HepG2 (cell line): Measurements from ENCODE around the gene VAC14. TPM values are rescaled to one million over a fixed set of nuclear protein-coding genes. Genes with fewer than 3 reads are reported as not detected.

Experiments used
- ATAC-seq: fragments of 200-7000 bp; cut with Tn5 transposase; 3 replicates; pipeline ENCODE4 v1.9.1; 2020; ENCODE audit warnings: mild to moderate bottlenecking, moderate library complexity
- BruUV-seq: library from RNA; stranded (reverse); fragments of 400-500 nt; replicated peaks from 2 replicates; lab custom pipeline; 2021; lab: Mats Ljungman, UMichigan
- CTCF ChIA-PET: fragments of 300-600 bp; formaldehyde crosslinking; extraction: SDS; loops from one replicate; lab custom pipeline; 2021; ENCODE audit warnings: low total read pairs, inconsistent platforms, low intra/inter-chr PET ratio; lab: Yijun Ruan, JAX
- POLR2A ChIA-PET: fragments of 350-600 bp; sonication (Branson Sonifier 250); formaldehyde crosslinking; loops from one replicate; lab custom pipeline; 2020; ENCODE audit warnings: antibody characterized with exemption, inconsistent platforms; lab: Yijun Ruan, JAX
- DNase-seq: peaks from one replicate; pipeline ENCODE4 v3.0.0-alpha.2; 2015; ENCODE audit warnings: low spot score
- FAIRE-seq: peaks from 3 replicates; lab custom pipeline; 2011; peaks lifted over from hg19 to GRCh38; lab: Jason Lieb, UNC
- H2AFZ ChIP-seq: one replicate; pipeline ENCODE4 v1.6.1; 2011; ENCODE audit warnings: low read length, inconsistent platforms
- H3K27ac ChIP-seq: fragments of 300-600 bp; 3 replicates; pipeline ENCODE4 v1.8.0; 2011; ENCODE audit warnings: mixed run types, mild to moderate bottlenecking, mixed read lengths, low read length, inconsistent platforms; ENCODE audit not compliant: insufficient read depth; ENCODE audit errors: extremely low read length
- H3K27me3 ChIP-seq, 2 experiments: fragments of 200-600 bp in 1 of 2; 2 replicates in 1 of 2; 3 replicates in 1 of 2; pipeline versions ENCODE4 v1.6.0 to v1.8.0; 2011; ENCODE audit warnings: low read length in 2 of 2, mild to moderate bottlenecking in 2 of 2, moderate library complexity in 2 of 2, inconsistent platforms in 1 of 2; ENCODE audit not compliant: insufficient read depth in 2 of 2, control insufficient read depth in 1 of 2
- H3K36me3 ChIP-seq, 2 experiments: fragments of 200-600 bp in 1 of 2; replicated peaks in 1 of 2; 2 replicates in 1 of 2; 3 replicates in 1 of 2; pipeline versions ENCODE4 v1.5.1 to v1.8.0; 2011; ENCODE audit warnings: low read length in 2 of 2, inconsistent platforms in 1 of 2; ENCODE audit not compliant: insufficient read depth in 2 of 2, control insufficient read depth in 1 of 2
- H3K4me1 ChIP-seq: 2 replicates; pipeline ENCODE4 v1.5.1; 2012; ENCODE audit warnings: low read length, inconsistent platforms; ENCODE audit not compliant: insufficient read depth
- H3K4me2 ChIP-seq: 2 replicates; pipeline ENCODE4 v1.6.0; 2011; ENCODE audit warnings: low read depth, low read length, inconsistent platforms
- H3K4me3 ChIP-seq, 3 experiments: fragments of 200-600 bp in 1 of 3; sonication (generic), shearing (Covaris generic) in 1 of 3; replicated peaks in 1 of 3; 2 replicates each; pipeline ENCODE4 v1.5.1; 2011 to 2016; ENCODE audit warnings: low read length in 3 of 3, inconsistent platforms in 2 of 3, low read depth in 2 of 3, mild to moderate bottlenecking in 2 of 3, control low read depth in 1 of 3, mixed read lengths in 1 of 3; ENCODE audit not compliant: insufficient read depth in 1 of 3
- H3K79me2 ChIP-seq: one replicate; pipeline ENCODE4 v1.6.1; 2011; ENCODE audit warnings: low read length, inconsistent platforms; ENCODE audit not compliant: insufficient read depth
- H3K9ac ChIP-seq: 2 replicates; pipeline ENCODE4 v1.6.0; 2011; ENCODE audit warnings: mild to moderate bottlenecking, low read depth, low read length, inconsistent platforms; ENCODE audit not compliant: insufficient read depth
- H3K9me3 ChIP-seq: 2 replicates; pipeline ENCODE4 v1.5.1; 2012; ENCODE audit warnings: mild to moderate bottlenecking, low read length
- H4K20me1 ChIP-seq: 2 replicates; pipeline ENCODE4 v1.6.0; 2011; ENCODE audit warnings: inconsistent platforms, mild to moderate bottlenecking, low read length, moderate library complexity; ENCODE audit not compliant: insufficient read depth
- ATF7-NPFF ChIP-seq: sonication (generic); formaldehyde crosslinking; IDR thresholded peaks from 2 replicates; pipeline ENCODE4 v1.8.1; 2023; ENCODE audit warnings: mild to moderate bottlenecking, low read depth, missing genetic modification reagents, moderate library complexity
- BCL3 ChIP-seq: sonication (generic); formaldehyde crosslinking; IDR thresholded peaks from 2 replicates; pipeline ENCODE4 v1.5.1; 2020; ENCODE audit warnings: mild to moderate bottlenecking, missing genetic modification reagents, moderate library complexity
- E2F2 ChIP-seq: sonication (generic); formaldehyde crosslinking; IDR thresholded peaks from 2 replicates; pipeline ENCODE4 v1.4.0; 2020; ENCODE audit warnings: missing genetic modification reagents, borderline replicate concordance
- MEIS1 ChIP-seq: sonication (generic); formaldehyde crosslinking; IDR thresholded peaks from 2 replicates; pipeline ENCODE4 v1.9.0; 2021; ENCODE audit warnings: mild to moderate bottlenecking, missing genetic modification reagents, moderate library complexity, borderline replicate concordance
- ZNF101 ChIP-seq: sonication (generic); formaldehyde crosslinking; IDR thresholded peaks from 2 replicates; pipeline ENCODE4 v1.4.0; 2020; ENCODE audit warnings: mild to moderate bottlenecking, low read depth, missing genetic modification reagents, borderline replicate concordance
- ZNF510 ChIP-seq: sonication (generic); formaldehyde crosslinking; IDR thresholded peaks from 2 replicates; pipeline ENCODE4 v1.4.0; 2020; ENCODE audit warnings: low read depth, mild to moderate bottlenecking, missing genetic modification reagents
- ZNF567 ChIP-seq: sonication (generic); formaldehyde crosslinking; IDR thresholded peaks from 2 replicates; pipeline ENCODE4 v1.8.1; 2023; ENCODE audit warnings: mild to moderate bottlenecking, missing genetic modification reagents, borderline replicate concordance
- ZNF766 ChIP-seq: sonication (generic); formaldehyde crosslinking; IDR thresholded peaks from 2 replicates; pipeline ENCODE4 v1.5.0; 2020; ENCODE audit warnings: missing genetic modification reagents, borderline replicate concordance
- WGBS: methylation state at CpG from one replicate; pipeline ENCODE4 v1.1.6; 2017; ENCODE audit warnings: low lambda C conversion rate; 5-methylcytosine and 5-hydroxymethylcytosine counted together
- in situ Hi-C: cut with HindIII; loops from 2 replicates; pipeline ENCODE4 v1.10.0; 2017; ENCODE audit warnings: low pct_unique_long_range_greater_than_20kb; ENCODE audit not compliant: extremely low pct_ligation_motif_present
- intact Hi-C: fragments of 100-400 bp; cut with micrococcal nuclease; formaldehyde crosslinking; loops from one replicate; pipeline ENCODE4 v1.10.0; 2022; ENCODE audit not compliant: unreplicated experiment
- polyA plus RNA-seq, 8 experiments: library from polyadenylated mRNA; depleted of rRNA in 3 of 8; stranded (reverse) in 7 of 8; unstranded in 1 of 8; fragments of >200 nt; fragmentation: Illumina TruSeq in 4 of 8; extraction: Trizol in 4 of 8; gene quantifications; 2 replicates each; pipeline versions ENCODE4 v1.2.1 to v1.2.3, GENCODE V29; 2011 to 2016; ENCODE audit warnings: low read depth in 4 of 8, missing spikeins in 1 of 8, mixed read lengths in 1 of 8; ENCODE audit not compliant: insufficient read depth in 1 of 8
- total RNA-seq, 5 experiments: library from RNA; depleted of rRNA; stranded (reverse); fragments of >200 nt; fragmentation: Illumina TruSeq; extraction: Trizol; gene quantifications; 2 replicates each; pipeline ENCODE4 v1.2.3, GENCODE V29; 2016; ENCODE audit warnings: low read depth in 1 of 5
- TF ChIP-seq, protein P1 (sequence below): sonication (generic); formaldehyde crosslinking; conservative IDR thresholded peaks from 2 replicates; pipeline ENCODE4 v1.4.0; 2020; ENCODE audit warnings: missing genetic modification reagents
- TF ChIP-seq, protein P2 (sequence below): sonication (generic); formaldehyde crosslinking; IDR thresholded peaks from 2 replicates; pipeline ENCODE4 v1.4.0; 2020; ENCODE audit warnings: missing genetic modification reagents
- TF ChIP-seq, protein P3 (sequence below): IDR thresholded peaks from 2 replicates; pipeline ENCODE4 v1.6.1; 2016; ENCODE audit warnings: missing biosample characterization, missing genetic modification reagents, low read depth

The VAC14 gene
- total and polyA plus RNA-seq, 2 of the 13 experiments (the other 11 are each of a cell fraction or from before 2014, with no cell fraction given), result 23.5 to 24.6 TPM

DNA sequence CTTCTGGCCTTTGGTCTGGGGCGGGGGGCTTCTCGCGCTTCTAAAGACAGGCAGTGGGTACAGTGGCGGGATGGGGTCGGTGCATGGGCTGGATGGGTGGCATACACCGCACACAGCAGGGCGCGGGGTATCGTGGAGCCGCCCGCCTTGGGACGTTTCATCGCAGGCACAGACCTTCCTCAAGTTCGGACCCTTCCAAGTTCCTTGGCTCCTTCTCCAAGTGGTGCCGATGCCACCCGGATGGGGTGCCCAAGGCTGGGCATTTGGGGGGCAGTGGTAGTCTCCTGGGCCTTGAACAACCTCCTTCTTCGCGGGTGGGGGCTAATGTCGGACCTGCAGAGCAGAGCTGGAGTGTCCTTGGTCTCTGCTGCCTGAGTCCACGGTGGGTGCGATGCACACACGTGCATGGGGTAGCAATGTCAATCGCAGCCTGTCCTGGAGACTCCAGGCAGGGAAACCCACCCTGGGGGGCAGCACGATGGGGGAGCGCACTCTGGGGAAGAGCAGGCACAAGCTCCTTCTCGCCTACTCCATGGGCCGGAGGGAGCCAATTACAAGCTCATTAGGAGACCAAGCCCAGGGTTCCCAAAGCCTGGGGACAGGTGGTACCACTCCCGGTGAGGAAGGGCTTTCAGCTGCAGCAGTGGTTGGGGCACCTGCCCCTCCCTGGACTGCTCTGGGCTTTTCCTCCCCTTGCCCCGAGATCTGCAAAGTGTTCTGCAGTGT, 114.4 kb downstream of the VAC14 start (continued):
- TF ChIP-seq, protein P1, sequence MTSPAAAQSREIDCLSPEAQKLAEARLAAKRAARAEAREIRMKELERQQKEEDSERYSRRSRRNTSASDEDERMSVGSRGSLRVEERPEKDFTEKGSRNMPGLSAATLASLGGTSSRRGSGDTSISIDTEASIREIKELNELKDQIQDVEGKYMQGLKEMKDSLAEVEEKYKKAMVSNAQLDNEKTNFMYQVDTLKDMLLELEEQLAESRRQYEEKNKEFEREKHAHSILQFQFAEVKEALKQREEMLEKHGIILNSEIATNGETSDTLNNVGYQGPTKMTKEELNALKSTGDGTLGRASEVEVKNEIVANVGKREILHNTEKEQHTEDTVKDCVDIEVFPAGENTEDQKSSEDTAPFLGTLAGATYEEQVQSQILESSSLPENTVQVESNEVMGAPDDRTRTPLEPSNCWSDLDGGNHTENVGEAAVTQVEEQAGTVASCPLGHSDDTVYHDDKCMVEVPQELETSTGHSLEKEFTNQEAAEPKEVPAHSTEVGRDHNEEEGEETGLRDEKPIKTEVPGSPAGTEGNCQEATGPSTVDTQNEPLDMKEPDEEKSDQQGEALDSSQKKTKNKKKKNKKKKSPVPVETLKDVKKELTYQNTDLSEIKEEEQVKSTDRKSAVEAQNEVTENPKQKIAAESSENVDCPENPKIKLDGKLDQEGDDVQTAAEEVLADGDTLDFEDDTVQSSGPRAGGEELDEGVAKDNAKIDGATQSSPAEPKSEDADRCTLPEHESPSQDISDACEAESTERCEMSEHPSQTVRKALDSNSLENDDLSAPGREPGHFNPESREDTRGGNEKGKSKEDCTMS (CRISPR knock-in tag), result no peak
- 0 out of 2 replicates have a peak, but pooled peaks have one; percentile 12 for TF ChIP-seq ZNF567 (CRISPR knock-in tag)
- TF ChIP-seq ATF7-NPFF (CRISPR knock-in tag), result 0 out of 2 replicates have a peak, but pooled peaks have one; percentile 16
- TF ChIP-seq BCL3, result peak; percentile 60; the same call in 1 of the 2 replicates

- peaks cover 45% of the 10 kb centered on the region for H3K79me2 ChIP-seq
- peak within 1 kb of the TSS; percentile 86 to 93 (median 91) for H3K4me3 ChIP-seq
- peak within 1 kb of the TSS; percentile 95 for H3K9ac ChIP-seq
- H2AFZ ChIP-seq, result no peak within 1 kb of the TSS
- ATAC-seq (peak; percentile 16), DNase-seq (peak; percentile 80), FAIRE-seq (no peak)
- intact Hi-C loops (loop anchor here (2.0 kb wide), 1 partner anchor 17 kb away; no protein-coding TSS in a partner anchor), in situ Hi-C loops (loop anchor here (5.0 kb wide), 1 partner anchor 41 kb away; no protein-coding TSS in a partner anchor)
- peak within 1 kb of the TSS; percentile 91 for H3K27ac ChIP-seq
- BruUV-seq, result no TSS peak
- no peaks in the 10 kb centered on the region for H3K9me3 ChIP-seq
- H3K36me3 ChIP-seq, result peaks cover 1 to 8% of the 10 kb centered on the region in 2 experiments; a peak in 2 of 5 replicates
- CTCF ChIA-PET, result no interaction called here
- peaks cover 80% of the 10 kb centered on the region for H3K4me1 ChIP-seq
- WGBS, result 2% methylated on average over 9 of the region's 72 CpGs
- no peaks in the 10 kb centered on the region; a peak in 1 of 5 replicates for H3K27me3 ChIP-seq
- peak within 1 kb of the TSS; percentile 100 for H3K4me2 ChIP-seq
- H4K20me1 ChIP-seq, result peaks cover 15% of the 10 kb centered on the region; the same call in 1 of the 2 replicates
- POLR2A ChIA-PET, result interaction anchor here (2.1 to 18.7 kb wide), 7 partner anchors 17 to 85 kb away, joined by 7 to 536 read pairs (median 69); no protein-coding TSS in a partner anchor
- TF ChIP-seq, protein P2, sequence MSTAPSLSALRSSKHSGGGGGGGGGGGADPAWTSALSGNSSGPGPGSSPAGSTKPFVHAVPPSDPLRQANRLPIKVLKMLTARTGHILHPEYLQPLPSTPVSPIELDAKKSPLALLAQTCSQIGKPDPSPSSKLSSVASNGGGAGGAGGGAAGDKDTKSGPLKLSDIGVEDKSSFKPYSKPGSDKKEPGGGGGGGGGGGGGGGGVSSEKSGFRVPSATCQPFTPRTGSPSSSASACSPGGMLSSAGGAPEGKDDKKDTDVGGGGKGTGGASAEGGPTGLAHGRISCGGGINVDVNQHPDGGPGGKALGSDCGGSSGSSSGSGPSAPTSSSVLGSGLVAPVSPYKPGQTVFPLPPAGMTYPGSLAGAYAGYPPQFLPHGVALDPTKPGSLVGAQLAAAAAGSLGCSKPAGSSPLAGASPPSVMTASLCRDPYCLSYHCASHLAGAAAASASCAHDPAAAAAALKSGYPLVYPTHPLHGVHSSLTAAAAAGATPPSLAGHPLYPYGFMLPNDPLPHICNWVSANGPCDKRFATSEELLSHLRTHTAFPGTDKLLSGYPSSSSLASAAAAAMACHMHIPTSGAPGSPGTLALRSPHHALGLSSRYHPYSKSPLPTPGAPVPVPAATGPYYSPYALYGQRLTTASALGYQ (CRISPR knock-in tag), result no peak
- TF ChIP-seq E2F2 (CRISPR knock-in tag) (no peak), MEIS1 (CRISPR knock-in tag) (no peak), ZNF766 (CRISPR knock-in tag) (0 out of 2 replicates have a peak, but pooled peaks have one; percentile 29), ZNF101 (no peak), ZNF510 (CRISPR knock-in tag) (no peak)
- TF ChIP-seq, protein P3, sequence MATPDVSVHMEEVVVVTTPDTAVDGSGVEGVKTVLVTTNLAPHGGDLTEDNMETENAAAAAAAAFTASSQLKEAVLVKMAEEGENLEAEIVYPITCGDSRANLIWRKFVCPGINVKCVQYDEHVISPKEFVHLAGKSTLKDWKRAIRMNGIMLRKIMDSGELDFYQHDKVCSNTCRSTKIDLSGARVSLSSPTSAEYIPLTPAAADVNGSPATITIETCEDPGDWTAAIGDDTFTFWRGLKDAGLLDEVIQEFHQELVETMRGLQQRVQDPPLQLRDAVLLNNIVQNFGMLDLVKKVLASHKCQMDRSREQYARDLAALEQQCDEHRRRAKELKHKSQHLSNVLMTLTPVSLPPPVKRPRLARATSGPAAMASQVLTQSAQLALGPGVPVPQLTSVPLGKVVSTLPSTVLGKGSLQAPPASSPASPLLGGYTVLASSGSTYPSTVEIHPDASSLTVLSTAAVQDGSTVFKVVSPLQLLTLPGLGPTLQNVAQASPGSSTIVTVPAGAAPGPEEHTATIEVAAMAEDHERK, result no peak
These were observed 115.0 kb downstream of the VAC14 start, which contains the start of gene MTSS2 for GRCh38 chr16:70685938-70686375. Gene MTSS2, minus strand, starts transcription at chr16:70686053. Its CDS starts 262 bp downstream, at chr16:70685791.
